PC-9 (cell line): ENCODE results near the gene DIAPH2. TPM values are rescaled to one million over a fixed set of nuclear protein-coding genes. Genes with fewer than 3 reads are reported as not detected.
A peak's percentile ranks its signal among the peaks of the same experiment; 100 is the strongest.

Experiments used
- BruUV-seq: library from RNA; stranded (reverse); fragments of 400-500 nt; replicated peaks from 2 replicates; lab custom pipeline; 2021; lab: Mats Ljungman, UMichigan
- CTCF ChIA-PET: fragments of 300-600 bp; sonication (Branson Sonifier 250); formaldehyde crosslinking; loops from one replicate; lab custom pipeline; 2022; ENCODE audit warnings: antibody characterized with exemption; lab: Charles Lee
- POLR2A ChIA-PET: fragments of 300-600 bp; sonication (Branson Sonifier 250); formaldehyde crosslinking; loops from one replicate; lab custom pipeline; 2022; ENCODE audit warnings: antibody characterized with exemption; ENCODE audit not compliant: unreplicated experiment; lab: Charles Lee
- DNase-seq, 2 experiments: peaks; one replicate each; pipeline versions ENCODE4 v3.0.0 to v3.0.0-alpha.2; 2015 to 2022; ENCODE audit warnings: mixed read lengths in 1 of 2
- H2AFZ ChIP-seq: fragments of 200-600 bp; sonication (generic); 2 replicates; pipeline ENCODE4 v1.8.1; 2017; ENCODE audit warnings: antibody characterized with exemption
- H3F3A ChIP-seq: fragments of 200-600 bp; sonication (generic); 2 replicates; pipeline ENCODE4 v1.8.1; 2017; ENCODE audit warnings: antibody characterized with exemption, mild to moderate bottlenecking, low read depth; ENCODE audit not compliant: insufficient read depth
- H3K27ac ChIP-seq: fragments of 200-600 bp; sonication (generic); 2 replicates; pipeline ENCODE4 v1.6.1; 2016; ENCODE audit warnings: mixed run types
- H3K27me3 ChIP-seq: fragments of 200-600 bp; sonication (generic); 2 replicates; pipeline ENCODE4 v1.6.1; 2016; ENCODE audit warnings: low read depth, mixed run types; ENCODE audit not compliant: insufficient read depth
- H3K36me3 ChIP-seq: fragments of 200-600 bp; sonication (generic); 2 replicates; pipeline ENCODE4 v1.6.1; 2016; ENCODE audit warnings: low read depth, mixed run types
- H3K4me1 ChIP-seq: fragments of 200-600 bp; sonication (generic); replicated peaks from 2 replicates; pipeline ENCODE4 v1.6.1; 2016; ENCODE audit warnings: mixed run types; ENCODE audit not compliant: insufficient read depth
- H3K4me2 ChIP-seq: fragments of 200-600 bp; sonication (generic); 2 replicates; pipeline ENCODE4 v1.6.1; 2017; ENCODE audit warnings: mixed run types
- H3K4me3 ChIP-seq: fragments of 200-600 bp; sonication (generic); 2 replicates; pipeline ENCODE4 v1.6.1; 2016; ENCODE audit warnings: mixed run types
- H3K79me2 ChIP-seq: fragments of 200-600 bp; sonication (generic); 2 replicates; pipeline ENCODE4 v1.6.1; 2017; ENCODE audit warnings: low read depth, mixed run types
- H3K9me2 ChIP-seq: fragments of 200-600 bp; sonication (generic); 2 replicates; pipeline ENCODE4 v1.8.1; 2017; ENCODE audit warnings: mild to moderate bottlenecking; ENCODE audit not compliant: insufficient read depth
- H3K9me3 ChIP-seq: fragments of 200-600 bp; sonication (generic); 2 replicates; pipeline ENCODE4 v1.8.1; 2016; ENCODE audit warnings: low read depth; ENCODE audit not compliant: insufficient read depth
- H4K20me1 ChIP-seq: fragments of 200-600 bp; sonication (generic); 2 replicates; pipeline ENCODE4 v1.8.1; 2017; ENCODE audit not compliant: insufficient read depth
- EZH2 ChIP-seq: fragments of 200-600 bp; sonication (generic); IDR thresholded peaks from 2 replicates; pipeline ENCODE4 v1.8.0; 2017; ENCODE audit warnings: antibody characterized with exemption, low read depth
- intact Hi-C: fragments of 100-400 bp; cut with micrococcal nuclease; formaldehyde crosslinking; loops from one replicate; pipeline ENCODE4 v1.10.0; 2022; ENCODE audit not compliant: unreplicated experiment
- total RNA-seq: library from RNA; stranded (reverse); gene quantifications from 2 replicates; pipeline ENCODE4 v1.2.3, GENCODE V29; 2021
- TF ChIP-seq, protein P1 (sequence below): fragments of 200-600 bp; sonication (generic); conservative IDR thresholded peaks from 2 replicates; pipeline ENCODE4 v1.6.1; 2017; ENCODE audit warnings: mixed run types, antibody characterized with exemption, mild to moderate bottlenecking, moderate library complexity

The DIAPH2 gene
- total RNA-seq, 1 experiment from 2014 or later, result 12.0 TPM

DNA sequence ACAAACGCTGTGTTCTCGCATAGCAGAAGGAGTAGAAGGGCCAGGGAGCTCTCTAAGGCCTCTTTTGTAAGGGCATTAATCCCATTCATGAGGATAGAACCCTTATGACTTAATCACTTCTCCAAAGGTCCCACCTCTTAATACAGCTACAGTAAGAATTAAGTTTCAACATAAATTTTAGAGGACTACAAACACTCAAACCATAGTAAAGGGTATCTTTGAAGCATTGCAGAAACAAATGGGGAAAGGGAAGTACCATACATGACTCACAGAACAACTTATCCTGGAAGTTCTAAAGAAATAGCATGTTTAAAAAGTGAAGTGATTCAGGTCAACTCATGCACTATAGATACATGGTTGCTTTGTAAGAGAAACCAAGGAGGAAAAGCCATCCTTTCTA lies 879.9 kb downstream of the DIAPH2 start:
- H2AFZ ChIP-seq, result no peak overlapping the region
- no TSS peak for BruUV-seq
- no peaks in the 10 kb centered on the region for H3K79me2 ChIP-seq
- no peaks in the 10 kb centered on the region for H4K20me1 ChIP-seq
- intact Hi-C loops, result no loop called here
- H3K27ac ChIP-seq, result no peak overlapping the region
- no peak overlapping the region for H3K4me3 ChIP-seq
- TF ChIP-seq, protein P1, sequence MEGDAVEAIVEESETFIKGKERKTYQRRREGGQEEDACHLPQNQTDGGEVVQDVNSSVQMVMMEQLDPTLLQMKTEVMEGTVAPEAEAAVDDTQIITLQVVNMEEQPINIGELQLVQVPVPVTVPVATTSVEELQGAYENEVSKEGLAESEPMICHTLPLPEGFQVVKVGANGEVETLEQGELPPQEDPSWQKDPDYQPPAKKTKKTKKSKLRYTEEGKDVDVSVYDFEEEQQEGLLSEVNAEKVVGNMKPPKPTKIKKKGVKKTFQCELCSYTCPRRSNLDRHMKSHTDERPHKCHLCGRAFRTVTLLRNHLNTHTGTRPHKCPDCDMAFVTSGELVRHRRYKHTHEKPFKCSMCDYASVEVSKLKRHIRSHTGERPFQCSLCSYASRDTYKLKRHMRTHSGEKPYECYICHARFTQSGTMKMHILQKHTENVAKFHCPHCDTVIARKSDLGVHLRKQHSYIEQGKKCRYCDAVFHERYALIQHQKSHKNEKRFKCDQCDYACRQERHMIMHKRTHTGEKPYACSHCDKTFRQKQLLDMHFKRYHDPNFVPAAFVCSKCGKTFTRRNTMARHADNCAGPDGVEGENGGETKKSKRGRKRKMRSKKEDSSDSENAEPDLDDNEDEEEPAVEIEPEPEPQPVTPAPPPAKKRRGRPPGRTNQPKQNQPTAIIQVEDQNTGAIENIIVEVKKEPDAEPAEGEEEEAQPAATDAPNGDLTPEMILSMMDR, result no peak
- TF ChIP-seq EZH2, result no peak
- DNase-seq, result no peak
- H3F3A ChIP-seq, result no peaks in the 10 kb centered on the region
- H3K9me2 ChIP-seq, result no peaks in the 10 kb centered on the region
- no peaks in the 10 kb centered on the region for H3K9me3 ChIP-seq
- H3K27me3 ChIP-seq, result no peaks in the 10 kb centered on the region
- ChIA-PET CTCF (no interaction called here), POLR2A (no interaction called here)
- no peak overlapping the region for H3K4me2 ChIP-seq
- H3K4me1 ChIP-seq, result no peaks in the 10 kb centered on the region
- no peaks in the 10 kb centered on the region for H3K36me3 ChIP-seq

DNA sequence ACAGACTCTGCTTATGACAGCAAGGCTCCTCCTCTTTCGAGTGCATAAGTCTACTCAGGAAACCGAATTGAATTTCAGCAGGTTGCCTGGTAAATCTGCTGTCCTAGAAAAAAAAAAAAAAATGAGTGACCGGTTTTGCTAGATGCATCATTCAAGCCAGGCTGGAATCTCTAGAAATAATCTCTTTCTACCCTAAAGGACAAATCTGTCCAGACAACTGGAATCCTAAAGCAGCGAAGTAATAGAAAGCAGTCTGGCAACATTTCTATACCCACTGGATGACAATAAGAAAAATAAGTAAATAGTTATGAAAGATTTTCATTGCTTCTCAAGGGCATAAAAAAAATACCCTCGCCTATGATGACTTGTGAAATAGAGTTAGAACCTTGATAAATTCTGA lies 902.5 kb downstream of the DIAPH2 start:
- Histone ChIP-seq H3K9me3 (no peaks in the 10 kb centered on the region), H3K4me3 (no peak overlapping the region), H3F3A (peaks cover 4% of the 10 kb centered on the region; the same call in 1 of the 2 replicates), H3K4me2 (no peak overlapping the region), H3K4me1 (no peaks in the 10 kb centered on the region), H3K36me3 (no peaks in the 10 kb centered on the region), H3K79me2 (no peaks in the 10 kb centered on the region), H2AFZ (no peak overlapping the region), H3K27ac (no peak overlapping the region), H3K27me3 (no peaks in the 10 kb centered on the region), H4K20me1 (no peaks in the 10 kb centered on the region), H3K9me2 (no peaks in the 10 kb centered on the region)
- POLR2A ChIA-PET, result no interaction called here
- TF ChIP-seq EZH2, result no peak
- TF ChIP-seq, protein P1, result no peak
- CTCF ChIA-PET, result no interaction called here
- BruUV-seq, result no TSS peak
- peak; percentile 3 to 67 for DNase-seq
- intact Hi-C loops, result no loop called here

GRCh38 chrX:97594646-97595224 lies 910.1 kb downstream of the DIAPH2 start:
- TF ChIP-seq, protein P1, result no peak
- no peak for TF ChIP-seq EZH2
- Histone ChIP-seq H4K20me1 (no peaks in the 10 kb centered on the region), H3K79me2 (no peaks in the 10 kb centered on the region), H3K4me3 (no peak overlapping the region), H2AFZ (no peak overlapping the region), H3K36me3 (no peaks in the 10 kb centered on the region), H3K9me3 (no peaks in the 10 kb centered on the region), H3K4me1 (no peaks in the 10 kb centered on the region), H3K9me2 (no peaks in the 10 kb centered on the region), H3K27me3 (no peaks in the 10 kb centered on the region), H3K4me2 (no peak overlapping the region), H3K27ac (no peak overlapping the region), H3F3A (no peaks in the 10 kb centered on the region)
- CTCF ChIA-PET, result no interaction called here
- no peak for DNase-seq
- POLR2A ChIA-PET, result no interaction called here
- intact Hi-C loops, result no loop called here
- no TSS peak for BruUV-seq
